Neural cell (in vitro differentiated cells): Measurements from ENCODE around the gene ARMCX1. TPM values are rescaled to one million over a fixed set of nuclear protein-coding genes. Genes with fewer than 3 reads are reported as not detected.

Experiments used
- H2AFZ ChIP-seq: fragments of 200-600, 300-800 bp; sonication (generic), shearing (Covaris generic); 2 replicates; pipeline ENCODE4 v1.6.0; 2014; ENCODE audit warnings: low read depth, mild to moderate bottlenecking, antibody characterized with exemption, low read length, moderate library complexity
- H3F3A ChIP-seq: fragments of 200-600 bp; shearing (Covaris generic); 2 replicates; pipeline ENCODE4 v1.6.1; 2016; ENCODE audit warnings: mild to moderate bottlenecking, moderate library complexity, mixed read lengths, antibody characterized with exemption, low read length; ENCODE audit not compliant: insufficient read depth, poor library complexity, severe bottlenecking
- H3K27ac ChIP-seq: fragments of 200-600, 300-800 bp; sonication (generic), shearing (Covaris generic); 2 replicates; pipeline ENCODE4 v1.5.1; 2014; ENCODE audit warnings: mild to moderate bottlenecking, low read length, moderate library complexity
- H3K27me3 ChIP-seq: fragments of 300-800, 200-600 bp; sonication (generic), shearing (Covaris generic); 2 replicates; pipeline ENCODE4 v1.6.0; 2014; ENCODE audit warnings: mild to moderate bottlenecking, low read depth, low read length, moderate library complexity; ENCODE audit not compliant: insufficient read depth
- H3K36me3 ChIP-seq: fragments of 300-800, 200-600 bp; sonication (generic), shearing (Covaris generic); 2 replicates; pipeline ENCODE4 v1.5.1; 2014; ENCODE audit warnings: mild to moderate bottlenecking, antibody characterized with exemption, low read length, moderate library complexity; ENCODE audit not compliant: insufficient read depth
- H3K4me2 ChIP-seq: fragments of 300-800, 200-600 bp; sonication (generic), shearing (Covaris generic); 2 replicates; pipeline ENCODE4 v1.6.0; 2014; ENCODE audit warnings: mild to moderate bottlenecking, low read length
- H3K4me3 ChIP-seq: fragments of 300-800, 200-600 bp; sonication (generic), shearing (Covaris generic); 2 replicates; pipeline ENCODE4 v1.5.1; 2014; ENCODE audit warnings: mild to moderate bottlenecking, low read length, moderate library complexity
- H3K79me2 ChIP-seq: fragments of 200-600 bp; shearing (Covaris generic); replicated peaks from 2 replicates; pipeline ENCODE4 v1.6.0; 2014; ENCODE audit warnings: mild to moderate bottlenecking, low read length, moderate library complexity; ENCODE audit not compliant: insufficient read depth
- H3K9ac ChIP-seq: fragments of 300-800, 200-600 bp; sonication (generic), shearing (Covaris generic); 2 replicates; pipeline ENCODE4 v1.6.1; 2016; ENCODE audit warnings: mild to moderate bottlenecking, low read length, mixed read lengths
- H3K9me2 ChIP-seq: fragments of 200-600 bp; shearing (Covaris generic); 2 replicates; pipeline ENCODE4 v1.6.1; 2016; ENCODE audit warnings: mild to moderate bottlenecking, low read length, mixed read lengths; ENCODE audit not compliant: insufficient read depth
- H3K9me3 ChIP-seq: fragments of 200-600, 300-800 bp; sonication (generic), shearing (Covaris generic); 2 replicates; pipeline ENCODE4 v1.6.1; 2016; ENCODE audit warnings: mild to moderate bottlenecking, mixed run types, low read length, moderate library complexity, mixed read lengths
- H4K20me1 ChIP-seq: fragments of 200-600 bp; shearing (Covaris generic); 2 replicates; pipeline ENCODE4 v1.6.1; 2016; ENCODE audit warnings: mild to moderate bottlenecking, mixed run types; ENCODE audit not compliant: insufficient read depth
- EP300 ChIP-seq: fragments of 450-650 bp; conservative IDR thresholded peaks from 2 replicates; pipeline ENCODE4 v1.6.1; 2014; ENCODE audit warnings: antibody characterized with exemption, mild to moderate bottlenecking, moderate library complexity; ENCODE audit not compliant: poor library complexity, severe bottlenecking
- EZH2 ChIP-seq: fragments of 200-600, 300-800 bp; shearing (Covaris generic), sonication (generic); IDR thresholded peaks from 2 replicates; pipeline ENCODE4 v1.6.1; 2014; ENCODE audit warnings: antibody characterized with exemption, low read length, borderline replicate concordance, mild to moderate bottlenecking; ENCODE audit not compliant: insufficient read depth, poor library complexity, severe bottlenecking
- MXI1 ChIP-seq: fragments of 450-650 bp; conservative IDR thresholded peaks from 2 replicates; pipeline ENCODE4 v1.6.1; 2014; ENCODE audit warnings: antibody characterized with exemption, mild to moderate bottlenecking; ENCODE audit not compliant: poor library complexity, severe bottlenecking
- POLR2AphosphoS5 ChIP-seq: IDR thresholded peaks from 2 replicates; pipeline ENCODE4 v1.6.1; 2012
- RAD21 ChIP-seq: fragments of 450-650 bp; conservative IDR thresholded peaks from 2 replicates; pipeline ENCODE4 v1.6.1; 2014; ENCODE audit warnings: antibody characterized with exemption, mild to moderate bottlenecking, moderate library complexity
- TAF1 ChIP-seq: IDR thresholded peaks from 2 replicates; pipeline ENCODE4 v1.6.1; 2012; ENCODE audit warnings: low read depth
- polyA plus RNA-seq: library from polyadenylated mRNA; depleted of rRNA; stranded (reverse); fragments of >200 nt; gene quantifications from 2 replicates; pipeline ENCODE4 v1.2.3, GENCODE V29; 2014
- TF ChIP-seq, protein P1 (sequence below): IDR thresholded peaks from 2 replicates; pipeline ENCODE4 v1.6.1; 2012; ENCODE audit warnings: borderline replicate concordance

ARMCX1 gene
- polyA plus RNA-seq, 1 donor from 2014 or later: 81.8 TPM

DNA sequence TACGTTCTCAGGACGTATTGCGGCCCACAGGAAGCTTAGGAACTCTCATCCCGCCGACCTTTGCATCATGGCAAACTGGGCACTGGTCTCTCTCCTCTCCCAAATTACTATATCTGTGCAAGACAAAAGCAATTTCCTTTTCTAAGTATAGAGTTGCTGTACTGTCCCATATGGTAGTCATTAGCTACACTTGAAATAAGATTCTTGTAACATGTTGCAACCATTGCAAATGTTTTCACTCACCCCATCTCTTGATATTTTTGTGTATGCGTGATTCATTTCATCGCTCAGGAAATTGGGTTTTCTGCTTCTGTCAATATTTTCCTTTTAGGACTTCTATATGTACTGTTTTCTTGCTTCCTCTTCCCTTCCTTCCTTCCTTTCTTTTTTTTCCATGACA, 51.7 kb downstream of the ARMCX1 start:
- no peaks in the 10 kb centered on the region for H4K20me1 ChIP-seq
- TF ChIP-seq POLR2AphosphoS5 (no peak), TAF1 (no peak), EP300 (no peak), RAD21 (no peak), MXI1 (no peak), EZH2 (no peak)
- TF ChIP-seq, protein P1, sequence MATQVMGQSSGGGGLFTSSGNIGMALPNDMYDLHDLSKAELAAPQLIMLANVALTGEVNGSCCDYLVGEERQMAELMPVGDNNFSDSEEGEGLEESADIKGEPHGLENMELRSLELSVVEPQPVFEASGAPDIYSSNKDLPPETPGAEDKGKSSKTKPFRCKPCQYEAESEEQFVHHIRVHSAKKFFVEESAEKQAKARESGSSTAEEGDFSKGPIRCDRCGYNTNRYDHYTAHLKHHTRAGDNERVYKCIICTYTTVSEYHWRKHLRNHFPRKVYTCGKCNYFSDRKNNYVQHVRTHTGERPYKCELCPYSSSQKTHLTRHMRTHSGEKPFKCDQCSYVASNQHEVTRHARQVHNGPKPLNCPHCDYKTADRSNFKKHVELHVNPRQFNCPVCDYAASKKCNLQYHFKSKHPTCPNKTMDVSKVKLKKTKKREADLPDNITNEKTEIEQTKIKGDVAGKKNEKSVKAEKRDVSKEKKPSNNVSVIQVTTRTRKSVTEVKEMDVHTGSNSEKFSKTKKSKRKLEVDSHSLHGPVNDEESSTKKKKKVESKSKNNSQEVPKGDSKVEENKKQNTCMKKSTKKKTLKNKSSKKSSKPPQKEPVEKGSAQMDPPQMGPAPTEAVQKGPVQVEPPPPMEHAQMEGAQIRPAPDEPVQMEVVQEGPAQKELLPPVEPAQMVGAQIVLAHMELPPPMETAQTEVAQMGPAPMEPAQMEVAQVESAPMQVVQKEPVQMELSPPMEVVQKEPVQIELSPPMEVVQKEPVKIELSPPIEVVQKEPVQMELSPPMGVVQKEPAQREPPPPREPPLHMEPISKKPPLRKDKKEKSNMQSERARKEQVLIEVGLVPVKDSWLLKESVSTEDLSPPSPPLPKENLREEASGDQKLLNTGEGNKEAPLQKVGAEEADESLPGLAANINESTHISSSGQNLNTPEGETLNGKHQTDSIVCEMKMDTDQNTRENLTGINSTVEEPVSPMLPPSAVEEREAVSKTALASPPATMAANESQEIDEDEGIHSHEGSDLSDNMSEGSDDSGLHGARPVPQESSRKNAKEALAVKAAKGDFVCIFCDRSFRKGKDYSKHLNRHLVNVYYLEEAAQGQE: no peak
- no peak overlapping the region for H2AFZ ChIP-seq
- no peaks in the 10 kb centered on the region for H3K27me3 ChIP-seq
- no peaks in the 10 kb centered on the region for H3K9me3 ChIP-seq
- no peak overlapping the region for H3K27ac ChIP-seq
- H3K4me3 ChIP-seq: no peak overlapping the region
- H3K79me2 ChIP-seq: no peaks in the 10 kb centered on the region
- H3K9me2 ChIP-seq: no peaks in the 10 kb centered on the region
- H3F3A ChIP-seq: no peaks in the 10 kb centered on the region
- no peaks in the 10 kb centered on the region for H3K36me3 ChIP-seq
- H3K4me2 ChIP-seq: no peak overlapping the region
- H3K9ac ChIP-seq: no peak overlapping the region

Other genes starting within 250 kb of the ARMCX1 start
- 3.1 and 7.2 TPM in 2 replicates for gene TIMM8A, start 201.8 kb upstream of the ARMCX1 start, polyA plus RNA-seq
- not detected in 2 replicates for gene BTK, start 164.4 kb upstream of the ARMCX1 start, polyA plus RNA-seq
- gene RPL36A, start 159.5 kb upstream of the ARMCX1 start, polyA plus RNA-seq: 1,366 and 1,978 TPM in 2 replicates
- gene GLA, start 142.6 kb upstream of the ARMCX1 start, polyA plus RNA-seq: 39.0 and 57.5 TPM in 2 replicates
- 136 and 167 TPM in 2 replicates for gene HNRNPH2, start 142.3 kb upstream of the ARMCX1 start, polyA plus RNA-seq
- 29.2 and 32.2 TPM in 2 replicates for gene ARMCX4, start 65.1 kb upstream of the ARMCX1 start, polyA plus RNA-seq
- 60.2 and 77.7 TPM in 2 replicates for gene ARMCX6, start 67.5 kb downstream of the ARMCX1 start, polyA plus RNA-seq
- 149 and 159 TPM in 2 replicates for gene ARMCX3, start 72.6 kb downstream of the ARMCX1 start, polyA plus RNA-seq
- 49.3 and 57.2 TPM in 2 replicates for gene ARMCX2, start 109.3 kb downstream of the ARMCX1 start, polyA plus RNA-seq